HEK293 (cell line): ENCODE results near the gene SLC6A3.

Experiments
- CTCF ChIA-PET: fragments of 350-600 bp; formaldehyde crosslinking; extraction: SDS; loops from one replicate; lab custom pipeline; 2021; ENCODE audit warnings: antibody characterized with exemption; lab: Yijun Ruan, JAX
- POLR2A ChIA-PET: fragments of 300-600 bp; formaldehyde crosslinking; extraction: SDS; loops from one replicate; lab custom pipeline; 2020; ENCODE audit warnings: antibody characterized with exemption, inconsistent platforms; lab: Yijun Ruan, JAX
- H3K27ac ChIP-seq: fragments of 200-500 bp; sonication (Bioruptor generic); 2 replicates; pipeline ENCODE4 v1.5.1; 2014; ENCODE audit warnings: low read depth, low read length, control low read depth, inconsistent platforms; ENCODE audit errors: extremely low read depth
- H3K36me3 ChIP-seq, 2 experiments: fragments of 200-500 bp in 1 of 2; sonication (Bioruptor generic) in 1 of 2; 1 replicate in 1 of 2; 2 replicates in 1 of 2; pipeline ENCODE4 v1.5.1; 2014 to 2017; ENCODE audit warnings: inconsistent platforms in 2 of 2, low read length in 2 of 2; ENCODE audit not compliant: control insufficient read depth in 2 of 2, insufficient read depth in 1 of 2
- H3K4me1 ChIP-seq: fragments of 200-500 bp; sonication (Bioruptor generic); 2 replicates; pipeline ENCODE4 v1.5.1; 2014; ENCODE audit warnings: mild to moderate bottlenecking, low read length, inconsistent platforms; ENCODE audit not compliant: control insufficient read depth, insufficient read depth
- H3K4me3 ChIP-seq: 2 replicates; pipeline ENCODE4 v1.5.1; 2011; ENCODE audit warnings: low read depth, mild to moderate bottlenecking, control low read depth, low read length, moderate library complexity
- H3K9me3 ChIP-seq: fragments of 200-500 bp; sonication (Bioruptor generic); 2 replicates; pipeline ENCODE4 v1.5.1; 2014; ENCODE audit warnings: low read depth, low read length, inconsistent platforms; ENCODE audit not compliant: control insufficient read depth, insufficient read depth
- FEZF1 ChIP-seq: fragments of 450-650 bp; formaldehyde crosslinking; IDR thresholded peaks from 2 replicates; pipeline ENCODE4 v1.5.1; 2016; ENCODE audit warnings: missing biosample characterization, missing genetic modification characterization
- GLI2 ChIP-seq: fragments of 450-650 bp; formaldehyde crosslinking; IDR thresholded peaks from 2 replicates; pipeline ENCODE4; 2017; ENCODE audit warnings: missing biosample characterization, missing genetic modification characterization, low read depth, borderline replicate concordance
- HOXA7 ChIP-seq: sonication (generic); formaldehyde crosslinking; IDR thresholded peaks from 2 replicates; pipeline ENCODE4 v1.8.1; 2022; ENCODE audit warnings: missing genetic modification reagents, borderline replicate concordance
- HOXD13 ChIP-seq: sonication (generic); formaldehyde crosslinking; IDR thresholded peaks from 2 replicates; pipeline ENCODE4 v1.8.0; 2022; ENCODE audit warnings: missing genetic modification reagents, borderline replicate concordance
- MZF1 ChIP-seq: fragments of 450-650 bp; formaldehyde crosslinking; IDR thresholded peaks from 2 replicates; pipeline ENCODE4 v1.5.1; 2017; ENCODE audit warnings: missing biosample characterization, missing genetic modification characterization, borderline replicate concordance
- RBAK ChIP-seq: fragments of 450-650 bp; formaldehyde crosslinking; IDR thresholded peaks from 2 replicates; pipeline ENCODE4 v1.5.1; 2016; ENCODE audit warnings: missing biosample characterization, missing genetic modification characterization
- REPIN1 ChIP-seq: fragments of 450-650 bp; formaldehyde crosslinking; IDR thresholded peaks from 2 replicates; pipeline ENCODE4 v1.5.1; 2017; ENCODE audit warnings: missing biosample characterization, missing genetic modification characterization, low read depth
- ZNF140 ChIP-seq: fragments of 450-650 bp; formaldehyde crosslinking; IDR thresholded peaks from 2 replicates; pipeline ENCODE4 v1.5.1; 2016; ENCODE audit warnings: missing biosample characterization, missing genetic modification characterization
- ZNF16 ChIP-seq: fragments of 450-650 bp; formaldehyde crosslinking; IDR thresholded peaks from 2 replicates; pipeline ENCODE4 v1.5.1; 2016; ENCODE audit warnings: low read depth, missing biosample characterization, missing genetic modification characterization
- ZNF211 ChIP-seq: fragments of 450-650 bp; formaldehyde crosslinking; IDR thresholded peaks from 2 replicates; pipeline ENCODE4 v1.5.1; 2016; ENCODE audit warnings: low read depth, missing biosample characterization, missing genetic modification characterization
- ZNF423 ChIP-seq: fragments of 450-650 bp; formaldehyde crosslinking; IDR thresholded peaks from 2 replicates; pipeline ENCODE4 v1.5.1; 2016; ENCODE audit warnings: missing biosample characterization, missing genetic modification characterization
- ZNF560 ChIP-seq: fragments of 450-650 bp; formaldehyde crosslinking; IDR thresholded peaks from 2 replicates; pipeline ENCODE4 v1.5.1; 2017; ENCODE audit warnings: missing biosample characterization, missing genetic modification characterization, borderline replicate concordance
- ZNF561 ChIP-seq: fragments of 450-650 bp; IDR thresholded peaks from 2 replicates; pipeline ENCODE4 v1.5.1; 2018; ENCODE audit warnings: missing biosample characterization, missing genetic modification characterization, borderline replicate concordance
- ZNF707 ChIP-seq: fragments of 450-650 bp; formaldehyde crosslinking; IDR thresholded peaks from 2 replicates; pipeline ENCODE4 v1.5.1; 2016; ENCODE audit warnings: missing biosample characterization, missing genetic modification characterization
- ZNF768 ChIP-seq: fragments of 450-650 bp; formaldehyde crosslinking; IDR thresholded peaks from 2 replicates; pipeline ENCODE4 v1.5.1; 2018; ENCODE audit warnings: missing biosample characterization, mild to moderate bottlenecking, missing genetic modification characterization
- ZSCAN16 ChIP-seq: fragments of 450-650 bp; formaldehyde crosslinking; IDR thresholded peaks from 2 replicates; pipeline ENCODE4 v1.5.1; 2016; ENCODE audit warnings: missing biosample characterization, missing genetic modification characterization
- TF ChIP-seq, protein P1 (sequence below): fragments of 450-650 bp; formaldehyde crosslinking; IDR thresholded peaks from 2 replicates; pipeline ENCODE4 v1.5.1; 2016; ENCODE audit warnings: missing biosample characterization, missing genetic modification characterization
- TF ChIP-seq, protein P2 (sequence below): fragments of 450-650 bp; formaldehyde crosslinking; IDR thresholded peaks from 2 replicates; pipeline ENCODE4 v1.5.1; 2016; ENCODE audit warnings: missing biosample characterization, missing genetic modification characterization
- TF ChIP-seq, protein P3 (sequence below): fragments of 450-650 bp; formaldehyde crosslinking; IDR thresholded peaks from 2 replicates; pipeline ENCODE4 v1.5.1; 2016; ENCODE audit warnings: missing biosample characterization, missing genetic modification characterization
- TF ChIP-seq, protein P4 (sequence below): fragments of 450-650 bp; formaldehyde crosslinking; conservative IDR thresholded peaks from 2 replicates; pipeline ENCODE4 v1.5.1; 2016; ENCODE audit warnings: low read depth, missing biosample characterization, missing genetic modification characterization
- TF ChIP-seq, protein P5 (sequence below): IDR thresholded peaks from 2 replicates; pipeline ENCODE4 v1.6.1; 2011; ENCODE audit warnings: mild to moderate bottlenecking, low read depth, low read length, borderline replicate concordance

Gene SLC6A3

DNA sequence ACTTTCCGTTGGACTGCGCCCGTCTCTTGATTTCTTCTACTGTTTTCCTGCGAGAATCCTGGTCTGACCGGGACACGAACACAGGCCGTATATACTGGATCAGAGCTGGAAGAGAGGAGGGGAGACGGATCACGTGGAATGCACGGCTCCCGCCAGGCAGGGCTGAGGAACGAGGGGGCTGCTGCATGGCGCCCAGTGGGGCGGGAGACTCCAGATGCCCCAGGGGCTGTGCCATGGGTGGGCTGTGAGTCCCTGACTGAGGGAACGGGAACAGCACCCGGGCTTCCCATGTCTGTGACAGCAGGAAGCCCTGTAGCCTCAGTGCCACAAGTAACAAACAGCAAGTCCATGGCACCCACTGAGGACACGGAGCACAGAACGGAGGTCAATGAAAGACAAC, 44.5 kb upstream of the SLC6A3 start:
- POLR2A ChIA-PET = interaction anchor here (1.5 kb wide), 1 partner anchor 32 kb away, joined by 3 read pairs; no protein-coding TSS in a partner anchor
- H3K27ac ChIP-seq = no peak overlapping the region
- H3K9me3 ChIP-seq = no peaks in the 10 kb centered on the region
- H3K4me3 ChIP-seq = no peak overlapping the region
- TF ChIP-seq, protein P1, sequence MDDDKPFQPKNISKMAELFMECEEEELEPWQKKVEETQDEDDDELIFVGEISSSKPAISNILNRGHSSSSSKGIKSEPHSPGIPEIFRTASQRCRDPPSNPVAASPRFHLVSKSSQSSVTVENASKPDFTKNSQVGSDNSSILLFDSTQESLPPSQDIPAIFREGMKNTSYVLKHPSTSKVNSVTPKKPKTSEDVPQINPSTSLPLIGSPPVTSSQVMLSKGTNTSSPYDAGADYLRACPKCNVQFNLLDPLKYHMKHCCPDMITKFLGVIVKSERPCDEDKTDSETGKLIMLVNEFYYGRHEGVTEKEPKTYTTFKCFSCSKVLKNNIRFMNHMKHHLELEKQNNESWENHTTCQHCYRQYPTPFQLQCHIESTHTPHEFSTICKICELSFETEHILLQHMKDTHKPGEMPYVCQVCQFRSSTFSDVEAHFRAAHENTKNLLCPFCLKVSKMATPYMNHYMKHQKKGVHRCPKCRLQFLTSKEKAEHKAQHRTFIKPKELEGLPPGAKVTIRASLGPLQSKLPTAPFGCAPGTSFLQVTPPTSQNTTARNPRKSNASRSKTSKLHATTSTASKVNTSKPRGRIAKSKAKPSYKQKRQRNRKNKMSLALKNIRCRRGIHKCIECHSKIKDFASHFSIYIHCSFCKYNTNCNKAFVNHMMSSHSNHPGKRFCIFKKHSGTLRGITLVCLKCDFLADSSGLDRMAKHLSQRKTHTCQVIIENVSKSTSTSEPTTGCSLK (tag by site-specific recombination) = no peak
- TF ChIP-seq, protein P2, sequence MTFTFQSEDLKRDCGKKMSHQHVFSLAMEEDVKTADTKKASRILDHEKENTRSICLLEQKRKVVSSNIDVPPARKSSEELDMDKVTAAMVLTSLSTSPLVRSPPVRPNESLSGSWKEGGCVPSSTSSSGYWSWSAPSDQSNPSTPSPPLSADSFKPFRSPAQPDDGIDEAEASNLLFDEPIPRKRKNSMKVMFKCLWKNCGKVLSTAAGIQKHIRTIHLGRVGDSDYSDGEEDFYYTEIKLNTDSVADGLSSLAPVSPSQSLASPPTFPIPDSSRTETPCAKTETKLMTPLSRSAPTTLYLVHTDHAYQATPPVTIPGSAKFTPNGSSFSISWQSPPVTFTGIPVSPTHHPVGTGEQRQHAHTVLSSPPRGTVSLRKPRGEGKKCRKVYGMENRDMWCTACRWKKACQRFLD (tag by site-specific recombination) = no peak
- H3K4me1 ChIP-seq = no peaks in the 10 kb centered on the region
- H3K36me3 ChIP-seq = peaks cover 22 to 100% of the 10 kb centered on the region in 2 experiments
- CTCF ChIA-PET = interaction anchor here (0.6 to 1.2 kb wide), 3 partner anchors 10 to 316 kb away, joined by 3 to 4 read pairs (median 3); no protein-coding TSS in a partner anchor

DNA sequence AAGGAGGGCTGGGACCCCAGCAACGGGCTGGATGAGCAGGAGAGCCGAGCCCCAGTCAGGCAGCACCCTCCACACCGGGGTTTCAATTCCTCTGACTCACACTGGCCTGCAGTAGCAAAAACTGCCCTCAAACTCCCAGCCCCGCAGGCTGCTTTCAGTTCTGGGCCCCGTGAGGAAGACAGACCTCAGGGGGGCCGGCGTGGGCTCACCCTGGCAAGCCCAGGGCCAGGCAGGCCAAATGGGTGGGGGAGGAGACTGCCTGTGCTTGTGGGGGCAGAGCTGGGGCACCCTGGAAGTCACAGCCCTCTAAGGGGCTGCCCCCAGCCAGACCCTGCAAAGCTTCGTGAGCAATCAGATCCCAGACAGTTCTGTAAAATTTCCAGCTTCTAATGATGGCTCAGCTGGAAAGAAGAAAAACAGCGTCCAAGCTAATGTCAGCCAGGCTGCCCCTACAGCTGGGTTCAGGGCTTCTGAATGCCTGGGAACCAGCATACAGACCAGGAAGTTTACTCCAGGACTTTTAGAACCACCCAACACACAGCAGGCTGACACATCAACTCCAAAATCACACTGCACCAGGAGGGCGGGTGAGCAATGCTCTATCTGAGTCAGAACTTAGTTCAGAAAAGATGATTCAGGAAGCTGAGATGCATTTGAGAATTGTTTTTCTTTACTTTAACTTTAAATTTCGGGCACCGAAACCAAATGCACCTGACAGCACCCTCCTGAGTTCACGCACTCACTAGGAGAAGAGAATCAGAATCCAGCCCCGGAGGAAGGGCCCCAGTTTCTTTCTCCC, 43.8 kb upstream of the SLC6A3 start:
- H3K4me3 ChIP-seq = no peak overlapping the region
- H3K9me3 ChIP-seq = no peaks in the 10 kb centered on the region
- H3K27ac ChIP-seq = no peak overlapping the region
- TF ChIP-seq RBAK (tag by site-specific recombination) (no peak), ZNF561 (tag by site-specific recombination) (no peak), HOXA7 (no peak), ZNF140 (tag by site-specific recombination) (no peak), REPIN1 (tag by site-specific recombination) (no peak), ZNF16 (no peak), ZNF211 (tag by site-specific recombination) (no peak)
- TF ChIP-seq, protein P3, sequence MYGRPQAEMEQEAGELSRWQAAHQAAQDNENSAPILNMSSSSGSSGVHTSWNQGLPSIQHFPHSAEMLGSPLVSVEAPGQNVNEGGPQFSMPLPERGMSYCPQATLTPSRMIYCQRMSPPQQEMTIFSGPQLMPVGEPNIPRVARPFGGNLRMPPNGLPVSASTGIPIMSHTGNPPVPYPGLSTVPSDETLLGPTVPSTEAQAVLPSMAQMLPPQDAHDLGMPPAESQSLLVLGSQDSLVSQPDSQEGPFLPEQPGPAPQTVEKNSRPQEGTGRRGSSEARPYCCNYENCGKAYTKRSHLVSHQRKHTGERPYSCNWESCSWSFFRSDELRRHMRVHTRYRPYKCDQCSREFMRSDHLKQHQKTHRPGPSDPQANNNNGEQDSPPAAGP = no peak
- TF ChIP-seq, protein P4, sequence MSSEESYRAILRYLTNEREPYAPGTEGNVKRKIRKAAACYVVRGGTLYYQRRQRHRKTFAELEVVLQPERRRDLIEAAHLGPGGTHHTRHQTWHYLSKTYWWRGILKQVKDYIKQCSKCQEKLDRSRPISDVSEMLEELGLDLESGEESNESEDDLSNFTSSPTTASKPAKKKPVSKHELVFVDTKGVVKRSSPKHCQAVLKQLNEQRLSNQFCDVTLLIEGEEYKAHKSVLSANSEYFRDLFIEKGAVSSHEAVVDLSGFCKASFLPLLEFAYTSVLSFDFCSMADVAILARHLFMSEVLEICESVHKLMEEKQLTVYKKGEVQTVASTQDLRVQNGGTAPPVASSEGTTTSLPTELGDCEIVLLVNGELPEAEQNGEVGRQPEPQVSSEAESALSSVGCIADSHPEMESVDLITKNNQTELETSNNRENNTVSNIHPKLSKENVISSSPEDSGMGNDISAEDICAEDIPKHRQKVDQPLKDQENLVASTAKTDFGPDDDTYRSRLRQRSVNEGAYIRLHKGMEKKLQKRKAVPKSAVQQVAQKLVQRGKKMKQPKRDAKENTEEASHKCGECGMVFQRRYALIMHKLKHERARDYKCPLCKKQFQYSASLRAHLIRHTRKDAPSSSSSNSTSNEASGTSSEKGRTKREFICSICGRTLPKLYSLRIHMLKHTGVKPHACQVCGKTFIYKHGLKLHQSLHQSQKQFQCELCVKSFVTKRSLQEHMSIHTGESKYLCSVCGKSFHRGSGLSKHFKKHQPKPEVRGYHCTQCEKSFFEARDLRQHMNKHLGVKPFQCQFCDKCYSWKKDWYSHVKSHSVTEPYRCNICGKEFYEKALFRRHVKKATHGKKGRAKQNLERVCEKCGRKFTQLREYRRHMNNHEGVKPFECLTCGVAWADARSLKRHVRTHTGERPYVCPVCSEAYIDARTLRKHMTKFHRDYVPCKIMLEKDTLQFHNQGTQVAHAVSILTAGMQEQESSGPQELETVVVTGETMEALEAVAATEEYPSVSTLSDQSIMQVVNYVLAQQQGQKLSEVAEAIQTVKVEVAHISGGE = no peak
- H3K4me1 ChIP-seq = no peaks in the 10 kb centered on the region
- peaks cover 19 to 98% of the 10 kb centered on the region in 2 experiments for H3K36me3 ChIP-seq
- ChIA-PET POLR2A (no interaction called here), CTCF (no interaction called here)

DNA sequence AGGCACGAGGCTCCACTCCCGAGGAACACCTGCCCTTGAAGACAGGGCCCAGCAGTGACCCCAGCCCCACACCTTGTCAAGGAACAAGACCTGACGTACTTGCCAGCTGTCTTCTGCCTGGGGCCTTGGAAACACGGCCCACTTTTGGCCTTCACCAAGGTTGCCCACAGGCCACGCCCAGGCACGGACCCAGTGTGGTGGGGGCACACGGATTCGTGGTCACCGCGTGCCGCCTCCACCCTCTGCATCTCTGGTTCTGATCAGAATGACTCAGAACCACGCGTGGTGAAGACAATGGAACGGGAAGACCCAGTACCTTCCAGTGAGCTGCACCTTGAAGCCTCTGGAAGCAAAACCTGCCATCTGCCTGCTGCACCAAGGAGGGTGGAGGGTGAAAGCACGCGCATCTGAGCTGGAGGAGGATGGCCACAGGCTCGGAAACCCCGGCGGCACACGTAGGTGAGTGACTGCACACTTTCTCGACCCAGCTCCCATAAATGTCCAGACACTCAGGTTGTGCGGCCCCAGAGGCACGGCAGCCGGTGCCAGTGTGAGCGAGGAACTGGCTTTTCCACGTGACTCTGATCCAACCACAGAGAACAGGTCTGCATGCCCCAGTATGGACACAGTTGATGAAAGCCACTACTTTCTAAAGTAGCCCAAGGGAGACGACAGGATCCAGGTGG, 42.0 kb upstream of the SLC6A3 start:
- ChIA-PET POLR2A (no interaction called here), CTCF (interaction anchor here (0.6 to 1.8 kb wide), 2 partner anchors 9 to 158 kb away, joined by 3 to 6 read pairs; no protein-coding TSS in a partner anchor)
- Histone ChIP-seq H3K4me3 (no peak overlapping the region), H3K27ac (no peak overlapping the region), H3K4me1 (no peaks in the 10 kb centered on the region), H3K36me3 (peaks cover 19 to 88% of the 10 kb centered on the region in 2 experiments), H3K9me3 (no peaks in the 10 kb centered on the region)
- TF ChIP-seq ZNF423 (tag by site-specific recombination) (no peak), ZNF707 (tag by site-specific recombination) (no peak), GLI2 (no peak), ZNF768 (tag by site-specific recombination) (no peak), ZSCAN16 (tag by site-specific recombination) (no peak), ZNF560 (tag by site-specific recombination) (no peak), FEZF1 (tag by site-specific recombination) (no peak), MZF1 (tag by site-specific recombination) (no peak), HOXD13 (CRISPR knock-in tag) (no peak)
- TF ChIP-seq, protein P5, sequence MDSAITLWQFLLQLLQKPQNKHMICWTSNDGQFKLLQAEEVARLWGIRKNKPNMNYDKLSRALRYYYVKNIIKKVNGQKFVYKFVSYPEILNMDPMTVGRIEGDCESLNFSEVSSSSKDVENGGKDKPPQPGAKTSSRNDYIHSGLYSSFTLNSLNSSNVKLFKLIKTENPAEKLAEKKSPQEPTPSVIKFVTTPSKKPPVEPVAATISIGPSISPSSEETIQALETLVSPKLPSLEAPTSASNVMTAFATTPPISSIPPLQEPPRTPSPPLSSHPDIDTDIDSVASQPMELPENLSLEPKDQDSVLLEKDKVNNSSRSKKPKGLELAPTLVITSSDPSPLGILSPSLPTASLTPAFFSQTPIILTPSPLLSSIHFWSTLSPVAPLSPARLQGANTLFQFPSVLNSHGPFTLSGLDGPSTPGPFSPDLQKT = no peak
